A549 (cell line): ENCODE measurements around the gene AFG3L2.

Experiments used
- CEBPB ChIP-seq, 2 experiments: fragments of >200 bp in 1 of 2; sonication (Bioruptor Twin) in 1 of 2; formaldehyde crosslinking in 1 of 2; IDR thresholded peaks; 2 replicates each; pipeline ENCODE4 v1.6.1; 2012 to 2016
- CHD4 ChIP-seq: fragments of 200-600 bp; sonication (generic); IDR thresholded peaks from 2 replicates; pipeline ENCODE4 v1.6.1; 2016; ENCODE audit warnings: antibody characterized with exemption, mild to moderate bottlenecking, borderline replicate concordance
- MAZ ChIP-seq: fragments of 150-350 bp; IDR thresholded peaks from 2 replicates; pipeline ENCODE4 v1.6.1; 2014; ENCODE audit warnings: antibody characterized with exemption, low read depth, low read length, borderline replicate concordance
- TF ChIP-seq, protein P1 (sequence below): fragments of >200 bp; sonication (Bioruptor Twin); formaldehyde crosslinking; IDR thresholded peaks from 3 replicates; pipeline ENCODE4 v1.5.1; 2016
- TF ChIP-seq, protein P2 (sequence below): IDR thresholded peaks from 2 replicates; pipeline ENCODE4 v1.6.1; 2012

DNA sequence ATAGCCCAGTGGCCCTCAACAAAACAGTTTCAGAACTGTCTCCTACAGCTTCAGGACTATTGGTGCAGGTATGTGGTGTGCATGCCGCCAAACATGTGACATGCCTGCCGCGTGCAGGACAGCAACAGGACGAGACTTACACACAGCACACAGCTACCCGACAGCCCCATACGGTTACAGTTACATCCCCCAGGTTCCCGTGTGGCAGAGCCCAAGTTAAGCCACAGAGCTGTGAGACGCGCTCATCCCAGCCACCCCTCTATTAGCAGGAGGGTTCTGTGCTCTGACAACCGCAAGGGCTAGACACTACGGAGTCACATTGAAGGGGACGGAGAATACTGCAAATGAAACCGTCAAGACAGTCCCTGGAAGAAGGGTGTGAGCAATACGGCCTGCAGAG, 85.3 kb downstream of the AFG3L2 start:
- TF ChIP-seq, protein P1, sequence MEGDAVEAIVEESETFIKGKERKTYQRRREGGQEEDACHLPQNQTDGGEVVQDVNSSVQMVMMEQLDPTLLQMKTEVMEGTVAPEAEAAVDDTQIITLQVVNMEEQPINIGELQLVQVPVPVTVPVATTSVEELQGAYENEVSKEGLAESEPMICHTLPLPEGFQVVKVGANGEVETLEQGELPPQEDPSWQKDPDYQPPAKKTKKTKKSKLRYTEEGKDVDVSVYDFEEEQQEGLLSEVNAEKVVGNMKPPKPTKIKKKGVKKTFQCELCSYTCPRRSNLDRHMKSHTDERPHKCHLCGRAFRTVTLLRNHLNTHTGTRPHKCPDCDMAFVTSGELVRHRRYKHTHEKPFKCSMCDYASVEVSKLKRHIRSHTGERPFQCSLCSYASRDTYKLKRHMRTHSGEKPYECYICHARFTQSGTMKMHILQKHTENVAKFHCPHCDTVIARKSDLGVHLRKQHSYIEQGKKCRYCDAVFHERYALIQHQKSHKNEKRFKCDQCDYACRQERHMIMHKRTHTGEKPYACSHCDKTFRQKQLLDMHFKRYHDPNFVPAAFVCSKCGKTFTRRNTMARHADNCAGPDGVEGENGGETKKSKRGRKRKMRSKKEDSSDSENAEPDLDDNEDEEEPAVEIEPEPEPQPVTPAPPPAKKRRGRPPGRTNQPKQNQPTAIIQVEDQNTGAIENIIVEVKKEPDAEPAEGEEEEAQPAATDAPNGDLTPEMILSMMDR: no peak
- TF ChIP-seq MAZ: no peak
- no peak for TF ChIP-seq CEBPB (IDR thresholded peaks at IDR 0.05)
- no peak for TF ChIP-seq CHD4
- TF ChIP-seq, protein P2, sequence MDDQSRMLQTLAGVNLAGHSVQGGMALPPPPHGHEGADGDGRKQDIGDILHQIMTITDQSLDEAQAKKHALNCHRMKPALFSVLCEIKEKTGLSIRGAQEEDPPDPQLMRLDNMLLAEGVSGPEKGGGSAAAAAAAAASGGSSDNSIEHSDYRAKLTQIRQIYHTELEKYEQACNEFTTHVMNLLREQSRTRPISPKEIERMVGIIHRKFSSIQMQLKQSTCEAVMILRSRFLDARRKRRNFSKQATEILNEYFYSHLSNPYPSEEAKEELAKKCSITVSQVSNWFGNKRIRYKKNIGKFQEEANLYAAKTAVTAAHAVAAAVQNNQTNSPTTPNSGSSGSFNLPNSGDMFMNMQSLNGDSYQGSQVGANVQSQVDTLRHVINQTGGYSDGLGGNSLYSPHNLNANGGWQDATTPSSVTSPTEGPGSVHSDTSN: no peak
